HepG2 (cell line): ENCODE data around the gene PPM1M. TPM values are rescaled to one million over a fixed set of nuclear protein-coding genes. Genes with fewer than 3 reads are reported as not detected.
A peak's percentile ranks its signal among the peaks of the same experiment; 100 is the strongest.

Experiments
- ATAC-seq: fragments of 200-7000 bp; cut with Tn5 transposase; 3 replicates; pipeline ENCODE4 v1.9.1; 2020; ENCODE audit warnings: mild to moderate bottlenecking, moderate library complexity
- BruUV-seq: library from RNA; stranded (reverse); fragments of 400-500 nt; replicated peaks from 2 replicates; lab custom pipeline; 2021; lab: Mats Ljungman, UMichigan
- CTCF ChIA-PET: fragments of 300-600 bp; formaldehyde crosslinking; extraction: SDS; loops from one replicate; lab custom pipeline; 2021; ENCODE audit warnings: low total read pairs, inconsistent platforms, low intra/inter-chr PET ratio; lab: Yijun Ruan, JAX
- POLR2A ChIA-PET: fragments of 350-600 bp; sonication (Branson Sonifier 250); formaldehyde crosslinking; loops from one replicate; lab custom pipeline; 2020; ENCODE audit warnings: antibody characterized with exemption, inconsistent platforms; lab: Yijun Ruan, JAX
- DNase-seq: peaks from one replicate; pipeline ENCODE4 v3.0.0-alpha.2; 2015; ENCODE audit warnings: low spot score
- FAIRE-seq: peaks from 3 replicates; lab custom pipeline; 2011; peaks lifted over from hg19 to GRCh38; lab: Jason Lieb, UNC
- H2AFZ ChIP-seq: one replicate; pipeline ENCODE4 v1.6.1; 2011; ENCODE audit warnings: low read length, inconsistent platforms
- H3K27ac ChIP-seq: fragments of 300-600 bp; 3 replicates; pipeline ENCODE4 v1.8.0; 2011; ENCODE audit warnings: mixed run types, mild to moderate bottlenecking, mixed read lengths, low read length, inconsistent platforms; ENCODE audit not compliant: insufficient read depth; ENCODE audit errors: extremely low read length
- H3K27me3 ChIP-seq, 2 experiments: fragments of 200-600 bp in 1 of 2; 2 replicates in 1 of 2; 3 replicates in 1 of 2; pipeline versions ENCODE4 v1.6.0 to v1.8.0; 2011; ENCODE audit warnings: low read length in 2 of 2, mild to moderate bottlenecking in 2 of 2, moderate library complexity in 2 of 2, inconsistent platforms in 1 of 2; ENCODE audit not compliant: insufficient read depth in 2 of 2, control insufficient read depth in 1 of 2
- H3K36me3 ChIP-seq, 2 experiments: fragments of 200-600 bp in 1 of 2; replicated peaks in 1 of 2; 2 replicates in 1 of 2; 3 replicates in 1 of 2; pipeline versions ENCODE4 v1.5.1 to v1.8.0; 2011; ENCODE audit warnings: low read length in 2 of 2, inconsistent platforms in 1 of 2; ENCODE audit not compliant: insufficient read depth in 2 of 2, control insufficient read depth in 1 of 2
- H3K4me1 ChIP-seq: 2 replicates; pipeline ENCODE4 v1.5.1; 2012; ENCODE audit warnings: low read length, inconsistent platforms; ENCODE audit not compliant: insufficient read depth
- H3K4me2 ChIP-seq: 2 replicates; pipeline ENCODE4 v1.6.0; 2011; ENCODE audit warnings: low read depth, low read length, inconsistent platforms
- H3K4me3 ChIP-seq, 3 experiments: fragments of 200-600 bp in 1 of 3; sonication (generic), shearing (Covaris generic) in 1 of 3; replicated peaks in 1 of 3; 2 replicates each; pipeline ENCODE4 v1.5.1; 2011 to 2016; ENCODE audit warnings: low read length in 3 of 3, inconsistent platforms in 2 of 3, low read depth in 2 of 3, mild to moderate bottlenecking in 2 of 3, control low read depth in 1 of 3, mixed read lengths in 1 of 3; ENCODE audit not compliant: insufficient read depth in 1 of 3
- H3K79me2 ChIP-seq: one replicate; pipeline ENCODE4 v1.6.1; 2011; ENCODE audit warnings: low read length, inconsistent platforms; ENCODE audit not compliant: insufficient read depth
- H3K9ac ChIP-seq: 2 replicates; pipeline ENCODE4 v1.6.0; 2011; ENCODE audit warnings: mild to moderate bottlenecking, low read depth, low read length, inconsistent platforms; ENCODE audit not compliant: insufficient read depth
- H3K9me3 ChIP-seq: 2 replicates; pipeline ENCODE4 v1.5.1; 2012; ENCODE audit warnings: mild to moderate bottlenecking, low read length
- H4K20me1 ChIP-seq: 2 replicates; pipeline ENCODE4 v1.6.0; 2011; ENCODE audit warnings: inconsistent platforms, mild to moderate bottlenecking, low read length, moderate library complexity; ENCODE audit not compliant: insufficient read depth
- CEBPB ChIP-seq: IDR thresholded peaks from 2 replicates; pipeline ENCODE4 v1.6.1; 2011; ENCODE audit warnings: low read depth, low read length, improper control_type of control experiment, borderline replicate concordance
- CEBPG ChIP-seq: IDR thresholded peaks from 2 replicates; pipeline ENCODE4 v1.6.1; 2016
- CREB1 ChIP-seq, 2 experiments: fragments of 450-650 bp in 1 of 2; IDR thresholded peaks; 2 replicates each; pipeline ENCODE4 v1.6.1; 2016 to 2017; ENCODE audit warnings: control low read depth in 1 of 2, mild to moderate bottlenecking in 1 of 2, missing compliant biosample characterization in 1 of 2, missing genetic modification characterization in 1 of 2
- ETV5 ChIP-seq: IDR thresholded peaks from 2 replicates; pipeline ENCODE4 v1.6.1; 2018; ENCODE audit warnings: missing biosample characterization, missing genetic modification reagents, inconsistent platforms, borderline replicate concordance
- FOSL2 ChIP-seq: sonication (generic); formaldehyde crosslinking; IDR thresholded peaks from 2 replicates; pipeline ENCODE4 v1.4.0; 2020; ENCODE audit warnings: missing genetic modification reagents
- GABPB1 ChIP-seq: IDR thresholded peaks from 2 replicates; pipeline ENCODE4 v1.6.1; 2016; ENCODE audit warnings: mild to moderate bottlenecking, missing genetic modification reagents, moderate library complexity, missing compliant biosample characterization
- GATAD2A ChIP-seq: IDR thresholded peaks from 2 replicates; pipeline ENCODE4 v1.6.1; 2016
- GZF1 ChIP-seq: sonication (generic); formaldehyde crosslinking; IDR thresholded peaks from 2 replicates; pipeline ENCODE4 v1.5.1; 2020; ENCODE audit warnings: mild to moderate bottlenecking, missing genetic modification reagents
- KDM5B ChIP-seq: sonication (generic); formaldehyde crosslinking; IDR thresholded peaks from 2 replicates; pipeline ENCODE4 v1.4.0; 2020; ENCODE audit warnings: missing genetic modification reagents, mild to moderate bottlenecking, borderline replicate concordance
- REL ChIP-seq: sonication (generic); formaldehyde crosslinking; conservative IDR thresholded peaks from 2 replicates; pipeline ENCODE4 v1.8.0; 2022; ENCODE audit warnings: mild to moderate bottlenecking, missing genetic modification reagents, moderate library complexity
- TEAD3 ChIP-seq: optimal IDR thresholded peaks from 2 replicates; pipeline ENCODE3; 2016; ENCODE audit warnings: borderline replicate concordance
- TEF ChIP-seq: sonication (generic); formaldehyde crosslinking; IDR thresholded peaks from 2 replicates; pipeline ENCODE4 v1.5.0; 2020; ENCODE audit warnings: missing genetic modification reagents
- ZEB1 ChIP-seq: IDR thresholded peaks from 2 replicates; pipeline ENCODE4 v1.6.1; 2012; ENCODE audit warnings: mild to moderate bottlenecking, low read depth, inconsistent platforms; ENCODE audit not compliant: insufficient replicate concordance
- ZNF281 ChIP-seq: sonication (generic); formaldehyde crosslinking; IDR thresholded peaks from 2 replicates; pipeline ENCODE4 v1.4.0; 2020; ENCODE audit warnings: missing genetic modification reagents, borderline replicate concordance
- ZNF687 ChIP-seq: sonication (generic); formaldehyde crosslinking; IDR thresholded peaks from 2 replicates; pipeline ENCODE4 v1.5.1; 2020; ENCODE audit warnings: mild to moderate bottlenecking, missing genetic modification reagents, moderate library complexity
- WGBS: methylation state at CpG from one replicate; pipeline ENCODE4 v1.1.6; 2017; ENCODE audit warnings: low lambda C conversion rate; 5-methylcytosine and 5-hydroxymethylcytosine counted together
- in situ Hi-C: cut with HindIII; loops from 2 replicates; pipeline ENCODE4 v1.10.0; 2017; ENCODE audit warnings: low pct_unique_long_range_greater_than_20kb; ENCODE audit not compliant: extremely low pct_ligation_motif_present
- intact Hi-C: fragments of 100-400 bp; cut with micrococcal nuclease; formaldehyde crosslinking; loops from one replicate; pipeline ENCODE4 v1.10.0; 2022; ENCODE audit not compliant: unreplicated experiment
- polyA plus RNA-seq, 8 experiments: library from polyadenylated mRNA; depleted of rRNA in 3 of 8; stranded (reverse) in 7 of 8; unstranded in 1 of 8; fragments of >200 nt; fragmentation: Illumina TruSeq in 4 of 8; extraction: Trizol in 4 of 8; gene quantifications; 2 replicates each; pipeline versions ENCODE4 v1.2.1 to v1.2.3, GENCODE V29; 2011 to 2016; ENCODE audit warnings: low read depth in 4 of 8, missing spikeins in 1 of 8, mixed read lengths in 1 of 8; ENCODE audit not compliant: insufficient read depth in 1 of 8
- total RNA-seq, 5 experiments: library from RNA; depleted of rRNA; stranded (reverse); fragments of >200 nt; fragmentation: Illumina TruSeq; extraction: Trizol; gene quantifications; 2 replicates each; pipeline ENCODE4 v1.2.3, GENCODE V29; 2016; ENCODE audit warnings: low read depth in 1 of 5

The PPM1M gene
- total and polyA plus RNA-seq, 2 of the 13 experiments (the other 11 are each of a cell fraction or from before 2014, with no cell fraction given) = 2.5 to 5.9 TPM

- no peaks in the 10 kb centered on the region for H4K20me1 ChIP-seq
- H3K27me3 ChIP-seq = peaks cover 1 to 12% of the 10 kb centered on the region in 2 experiments; a peak in 4 of 5 replicates
- H3K4me2 ChIP-seq = peak within 1 kb of the TSS; percentile 4; the same call in 1 of the 2 replicates
- ChIA-PET POLR2A (interaction anchor here (1.0 to 2.4 kb wide), 3 partner anchors 9 to 15 kb away, joined by 4 to 22 read pairs (median 5); partner anchors contain the start of gene TWF2), CTCF (no interaction called here)
- ATAC-seq (peak; percentile 41), DNase-seq (no peak), FAIRE-seq (no peak)
- H3K4me3 ChIP-seq = no peak within 1 kb of the TSS; a peak in 1 of 6 replicates
- 44% methylated on average over 6 of the region's 9 CpGs for WGBS
- in situ Hi-C loops (no loop called here), intact Hi-C loops (no loop called here)
- no peaks in the 10 kb centered on the region for H3K9me3 ChIP-seq
- H3K36me3 ChIP-seq = peaks cover 11 to 22% of the 10 kb centered on the region in 2 experiments
- H3K27ac ChIP-seq = no peak within 1 kb of the TSS
- no peak within 1 kb of the TSS for H2AFZ ChIP-seq
- no peaks in the 10 kb centered on the region for H3K79me2 ChIP-seq
- BruUV-seq = no TSS peak
- TF ChIP-seq ZEB1 (peak; percentile 43), TEF (CRISPR knock-in tag) (no peak), KDM5B (CRISPR knock-in tag) (peak; percentile 30; the same call in 1 of the 2 replicates), TEAD3 (CRISPR knock-in tag) (peak; percentile 69), REL (CRISPR knock-in tag) (no peak), CEBPG (CRISPR knock-in tag) (peak; percentile 35; the same call in 1 of the 2 replicates), GATAD2A (CRISPR knock-in tag) (peak; percentile 27; the same call in 1 of the 2 replicates), ETV5 (CRISPR knock-in tag) (peak; percentile 73), ZNF687 (CRISPR knock-in tag) (peak; percentile 39; the same call in 1 of the 2 replicates), ZNF281 (CRISPR knock-in tag) (0 out of 2 replicates have a peak, but pooled peaks have one; percentile 21), CEBPB (peak; percentile 1; the same call in 1 of the 2 replicates), FOSL2 (CRISPR knock-in tag) (0 out of 2 replicates have a peak, but pooled peaks have one; percentile 16), GZF1 (CRISPR knock-in tag) (no peak), CREB1 (IDR thresholded peaks at IDR 0.05) (0 out of 2 replicates have a peak, but pooled peaks have one; percentile 1), CREB1 (CRISPR knock-in tag; IDR thresholded peaks at IDR 0.05) (no peak; the same call in 1 of the 2 replicates), GABPB1 (CRISPR knock-in tag) (peak; percentile 51)
- H3K9ac ChIP-seq = no peak within 1 kb of the TSS
- peaks cover 18% of the 10 kb centered on the region for H3K4me1 ChIP-seq
Measured at GRCh38 chr3:52225452-52226228, 19.9 kb upstream of the PPM1M start, which contains the start of gene TLR9. TSS of gene TLR9 (minus strand) at chr3:52225645. CDS start at chr3:52225529, 116 bp downstream.
